Upper lobe of left lung (tissue), 4 donors: ENCODE measurements around the gene MXRA8.

ENCODE experiments used
- CTCF ChIP-seq, 6 experiments: fragments of 450-650 bp in 4 of 6; fragments of 200-600 bp in 2 of 6; sonication (generic) in 2 of 6; IDR thresholded peaks; one replicate each; pipeline ENCODE4 v1.5.1; 2016 to 2019; ENCODE audit warnings: antibody characterized with exemption in 6 of 6
- EP300 ChIP-seq, 4 donors: sonication (generic); formaldehyde crosslinking; IDR thresholded peaks; one replicate each; pipeline ENCODE4 v1.5.1; 2017; ENCODE audit warnings: antibody characterized with exemption in 4 of 4, control low read depth in 2 of 4
- POLR2A ChIP-seq, 4 donors: fragments of 450-650 bp; IDR thresholded peaks; one replicate each; pipeline ENCODE4 v1.5.1; 2016 to 2017; ENCODE audit warnings: antibody characterized with exemption in 4 of 4, mild to moderate bottlenecking in 2 of 4
- POLR2AphosphoS5 ChIP-seq, 2 donors: sonication (generic); formaldehyde crosslinking; IDR thresholded peaks; one replicate each; pipeline ENCODE4 v1.5.1; 2017; ENCODE audit warnings: antibody characterized with exemption in 2 of 2

DNA sequence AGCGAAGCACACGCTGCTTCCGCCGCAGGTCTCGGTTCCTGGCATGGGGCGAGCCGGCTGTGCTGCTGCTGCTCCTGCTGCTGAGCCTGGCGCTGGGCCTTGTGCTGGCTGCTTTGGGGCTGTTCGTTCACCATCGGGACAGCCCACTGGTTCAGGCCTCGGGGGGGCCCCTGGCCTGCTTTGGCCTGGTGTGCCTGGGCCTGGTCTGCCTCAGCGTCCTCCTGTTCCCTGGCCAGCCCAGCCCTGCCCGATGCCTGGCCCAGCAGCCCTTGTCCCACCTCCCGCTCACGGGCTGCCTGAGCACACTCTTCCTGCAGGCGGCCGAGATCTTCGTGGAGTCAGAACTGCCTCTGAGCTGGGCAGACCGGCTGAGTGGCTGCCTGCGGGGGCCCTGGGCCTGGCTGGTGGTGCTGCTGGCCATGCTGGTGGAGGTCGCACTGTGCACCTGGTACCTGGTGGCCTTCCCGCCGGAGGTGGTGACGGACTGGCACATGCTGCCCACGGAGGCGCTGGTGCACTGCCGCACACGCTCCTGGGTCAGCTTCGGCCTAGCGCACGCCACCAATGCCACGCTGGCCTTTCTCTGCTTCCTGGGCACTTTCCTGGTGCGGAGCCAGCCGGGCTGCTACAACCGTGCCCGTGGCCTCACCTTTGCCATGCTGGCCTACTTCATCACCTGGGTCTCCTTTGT is 24.7 kb downstream of the MXRA8 start:
- no peak for TF ChIP-seq CTCF (IDR thresholded peaks at IDR 0.05)
- TF ChIP-seq EP300 (IDR thresholded peaks at IDR 0.05): no peak
- TF ChIP-seq POLR2A (IDR thresholded peaks at IDR 0.05): no peak
- TF ChIP-seq POLR2AphosphoS5 (IDR thresholded peaks at IDR 0.05): no peak
